Globus pallidus (tissue), 1 donor: Measurements from ENCODE around the gene ADGRG7.
"Not testable (repeated sequence)": the region's sequence is repeated elsewhere in the genome, so short reads cannot be mapped to it uniquely, and the experiment has no call there.

Source experiments
- DNase-seq: peaks from one replicate; pipeline ENCODE4 v3.0.0-alpha.2; 2015; ENCODE audit warnings: low spot score

The ADGRG7 gene

DNA sequence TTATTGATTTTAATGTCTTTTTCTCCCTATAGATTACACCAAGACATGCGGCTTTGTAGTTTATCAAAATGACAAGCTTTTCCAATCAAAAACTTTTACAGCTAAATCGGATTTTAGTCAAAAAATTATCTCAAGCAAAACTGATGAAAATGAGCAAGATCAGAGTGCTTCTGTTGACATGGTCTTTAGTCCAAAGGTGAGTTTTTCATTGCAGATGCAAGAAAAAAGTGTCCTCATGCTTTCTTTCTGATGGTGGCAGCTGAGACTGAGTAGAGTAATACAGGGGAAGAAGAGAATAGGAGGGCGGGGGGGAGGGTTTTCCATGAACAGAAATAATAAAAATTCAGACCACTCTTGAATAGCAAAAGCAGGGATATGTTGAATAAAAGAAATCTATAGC, 36.5 kb downstream of the ADGRG7 start:
- DNase-seq = no peak

GRCh38 chr3:100647171-100647570, 37.8 kb downstream of the ADGRG7 start:
- DNase-seq = no peak

DNA sequence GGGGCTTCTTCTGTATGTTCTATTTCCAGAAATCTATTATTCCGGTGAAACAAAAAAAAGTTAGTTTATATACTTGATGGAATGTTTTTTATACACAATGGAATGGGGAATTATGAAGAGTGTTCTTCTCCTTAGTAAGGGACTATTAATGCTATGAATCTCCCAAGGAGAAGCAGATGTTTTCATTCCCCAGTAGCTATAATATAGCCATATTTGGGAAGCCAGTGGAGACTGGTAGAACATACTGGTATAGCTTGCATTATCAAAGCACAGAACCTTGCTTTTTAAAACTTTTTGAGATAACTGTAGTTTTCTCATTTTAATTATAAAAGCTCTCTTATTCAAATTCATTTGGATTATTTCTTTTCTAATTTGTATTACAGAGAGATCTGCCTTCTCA, 38.3 kb downstream of the ADGRG7 start:
- DNase-seq = no peak

DNA sequence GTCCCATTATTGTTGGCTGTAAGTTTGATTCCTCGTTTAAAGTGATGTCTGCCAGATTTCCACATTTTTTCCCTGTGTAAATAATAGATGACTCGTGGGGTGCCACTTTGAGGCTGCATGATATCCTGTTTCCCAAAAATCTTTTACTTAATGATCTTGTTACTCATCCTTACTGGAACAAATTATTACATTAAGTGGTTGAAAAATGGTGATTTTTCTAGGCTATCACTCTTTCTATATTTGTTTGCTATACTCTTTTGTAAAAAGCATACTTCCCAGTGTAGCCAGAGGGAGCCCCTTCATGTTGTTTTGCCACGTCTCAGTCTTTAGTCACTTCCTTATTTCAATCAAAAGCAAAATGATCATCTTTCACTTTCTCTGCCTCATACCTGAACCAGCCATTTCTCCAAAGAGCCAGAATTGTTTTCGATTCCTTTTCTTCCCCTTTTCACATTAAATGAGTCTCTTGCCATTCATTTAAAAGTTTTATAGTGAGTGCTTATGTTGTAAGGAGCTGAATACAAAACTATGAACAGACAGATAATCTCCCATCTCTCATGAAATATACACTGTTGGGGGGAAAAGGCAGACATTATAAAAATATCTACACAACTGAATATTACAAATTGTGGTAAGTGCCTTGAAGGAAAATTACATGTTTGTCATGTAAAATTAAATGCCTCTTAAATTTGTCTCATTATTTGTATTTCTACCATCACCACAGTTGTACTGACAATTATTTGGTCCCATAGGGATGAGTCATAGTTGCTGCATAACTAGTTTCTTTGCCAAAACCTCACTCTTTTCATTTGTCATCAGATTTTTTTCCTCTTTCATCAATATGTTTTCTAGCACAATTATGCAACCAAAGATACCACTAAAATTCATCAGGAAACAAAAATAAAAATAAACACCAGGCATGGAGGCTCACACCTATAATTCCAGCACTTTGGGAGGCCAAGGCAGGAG, 41.5 kb downstream of the ADGRG7 start:
- peak; percentile 7 for DNase-seq

- DNase-seq = no peak
Measured at GRCh38 chr3:100653604-100654294, 44.3 kb downstream of the ADGRG7 start.

DNA sequence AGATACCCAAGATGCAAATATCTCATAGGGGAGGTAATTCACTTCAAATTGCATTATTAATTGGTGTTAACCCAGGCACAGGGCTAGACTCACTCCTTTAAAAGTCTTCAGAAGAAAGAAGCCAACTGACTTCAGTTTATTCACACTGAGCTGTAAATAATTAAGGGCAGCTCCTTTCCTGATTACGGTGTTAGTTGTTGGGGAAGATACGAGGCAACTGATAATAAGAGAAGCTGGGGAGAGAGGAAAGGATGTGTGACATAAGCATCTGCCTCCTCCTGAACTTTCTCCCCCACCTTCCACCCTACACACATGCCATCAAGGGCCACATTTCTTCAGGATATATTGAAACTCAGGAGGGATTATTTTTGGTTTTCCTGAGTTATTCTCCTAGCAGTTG, 47.5 kb downstream of the ADGRG7 start:
- DNase-seq = no peak

DNA sequence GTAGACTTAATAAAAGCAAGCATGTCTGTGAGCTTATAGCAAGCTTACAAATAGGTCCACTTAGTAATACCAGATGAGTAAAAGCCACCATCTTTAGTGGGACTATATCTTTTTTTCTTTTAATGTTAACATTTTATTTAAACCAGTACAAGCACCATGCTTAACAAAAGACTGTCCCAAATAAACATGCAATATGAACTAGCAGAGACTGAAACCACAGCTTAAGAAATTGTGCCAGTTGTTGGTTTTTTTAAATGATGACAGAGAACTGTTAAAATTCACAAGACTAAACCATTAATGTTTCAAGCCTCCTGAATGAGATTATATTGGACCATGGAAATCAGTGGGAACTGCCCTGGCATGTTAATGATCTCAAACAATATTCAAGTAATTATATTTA, 51.9 kb downstream of the ADGRG7 start:
- DNase-seq = not testable (repeated sequence)

DNA sequence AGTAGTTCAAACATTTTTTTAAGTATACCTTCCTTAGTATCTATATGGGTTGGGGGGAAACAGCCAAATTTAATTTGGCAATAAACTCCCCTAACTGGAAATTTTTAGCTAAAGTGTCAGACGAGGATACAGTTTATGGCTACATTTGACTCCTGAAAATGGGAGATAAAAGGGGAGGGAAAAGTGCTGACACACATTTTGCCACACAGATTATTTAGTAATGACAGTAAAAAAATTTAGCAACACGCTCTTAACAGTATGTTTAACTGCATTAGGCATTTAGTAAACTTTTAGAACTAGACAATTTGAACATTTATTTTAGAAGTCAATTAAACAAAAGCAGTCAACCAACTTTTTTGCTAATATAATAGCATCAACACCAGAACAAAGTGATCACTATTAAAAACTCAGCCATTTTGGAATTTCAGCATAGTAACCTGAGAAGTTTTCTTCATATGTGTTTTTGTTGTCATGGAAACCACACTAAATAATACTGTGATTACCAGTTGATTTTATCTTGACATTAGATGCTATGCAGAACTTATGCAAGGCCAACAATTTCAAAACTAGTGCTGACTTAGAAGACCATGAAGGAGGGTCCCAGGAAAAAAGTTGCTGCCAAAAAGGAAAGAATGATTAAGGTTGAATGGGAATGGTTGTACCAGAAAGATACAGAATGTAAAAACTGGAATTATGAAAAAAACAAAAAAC, 52.9 kb downstream of the ADGRG7 start:
- DNase-seq = no peak

- DNase-seq = no peak
Measured at GRCh38 chr3:100665230-100665629, 55.8 kb downstream of the ADGRG7 start.

- DNase-seq = not testable (repeated sequence)
Measured at GRCh38 chr3:100666699-100667098, 57.3 kb downstream of the ADGRG7 start.

DNA sequence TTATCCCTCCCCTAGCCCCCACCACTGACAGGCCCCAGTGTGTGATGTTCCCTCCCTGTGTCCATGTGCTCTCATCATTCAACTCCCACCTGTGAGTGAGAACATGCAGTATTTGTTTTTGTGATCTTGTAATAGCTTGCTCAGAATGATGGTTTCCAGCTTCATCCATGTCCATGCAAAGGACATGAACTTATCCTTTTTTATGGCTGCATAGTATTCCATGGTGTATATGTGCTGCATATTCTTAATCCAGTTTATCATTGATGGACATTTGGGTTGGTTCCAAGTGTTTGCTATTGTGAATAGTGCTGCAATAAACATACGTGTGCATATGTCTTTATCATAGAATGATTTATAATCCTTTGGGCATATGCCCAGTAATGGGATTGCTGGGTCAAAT, 57.9 kb downstream of the ADGRG7 start:
- DNase-seq = not testable (repeated sequence)

GRCh38 chr3:100670995-100671394, 61.6 kb downstream of the ADGRG7 start:
- DNase-seq = not testable (repeated sequence)

GRCh38 chr3:100681496-100681895, 72.1 kb downstream of the ADGRG7 start:
- DNase-seq = no peak

DNA sequence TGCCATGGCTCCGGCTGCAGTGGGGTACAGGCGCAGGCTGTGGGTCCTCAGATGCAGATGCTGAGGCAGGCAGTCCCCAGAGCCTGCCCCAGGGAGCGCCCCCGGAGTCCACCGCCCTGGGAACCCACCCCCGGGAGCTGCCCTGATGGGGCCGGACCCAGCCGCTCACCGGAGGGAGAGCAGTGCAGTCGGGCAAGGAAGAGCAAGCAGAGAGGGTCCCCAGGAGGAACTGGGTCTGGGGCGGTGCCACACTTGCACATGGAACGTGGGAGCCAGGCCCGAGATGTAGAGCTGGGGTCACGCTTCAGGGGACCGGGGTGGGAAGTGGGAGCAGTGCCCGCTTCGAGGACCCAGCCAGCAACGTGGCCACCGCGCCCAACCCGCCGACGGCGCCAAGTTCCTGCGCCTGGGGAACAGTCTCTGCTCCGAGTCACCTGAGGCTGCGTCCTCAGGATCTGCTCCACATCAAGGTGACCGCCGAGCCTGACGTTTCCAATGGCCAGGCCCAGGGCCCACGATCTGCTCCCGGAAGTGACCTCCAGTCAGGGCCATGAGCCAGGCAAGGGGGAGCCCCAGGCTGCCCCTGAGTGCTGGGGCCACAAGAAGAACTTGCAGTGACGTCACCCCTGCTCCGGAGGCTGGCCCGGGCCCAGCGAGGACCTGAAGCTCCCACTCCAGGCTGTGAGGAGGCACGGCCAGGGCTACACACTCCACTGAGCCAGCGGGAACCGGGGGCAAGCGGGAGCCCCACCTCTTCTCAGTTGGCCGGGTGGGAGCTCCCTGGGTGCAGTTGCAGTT, 72.9 kb downstream of the ADGRG7 start:
- DNase-seq = no peak

DNA sequence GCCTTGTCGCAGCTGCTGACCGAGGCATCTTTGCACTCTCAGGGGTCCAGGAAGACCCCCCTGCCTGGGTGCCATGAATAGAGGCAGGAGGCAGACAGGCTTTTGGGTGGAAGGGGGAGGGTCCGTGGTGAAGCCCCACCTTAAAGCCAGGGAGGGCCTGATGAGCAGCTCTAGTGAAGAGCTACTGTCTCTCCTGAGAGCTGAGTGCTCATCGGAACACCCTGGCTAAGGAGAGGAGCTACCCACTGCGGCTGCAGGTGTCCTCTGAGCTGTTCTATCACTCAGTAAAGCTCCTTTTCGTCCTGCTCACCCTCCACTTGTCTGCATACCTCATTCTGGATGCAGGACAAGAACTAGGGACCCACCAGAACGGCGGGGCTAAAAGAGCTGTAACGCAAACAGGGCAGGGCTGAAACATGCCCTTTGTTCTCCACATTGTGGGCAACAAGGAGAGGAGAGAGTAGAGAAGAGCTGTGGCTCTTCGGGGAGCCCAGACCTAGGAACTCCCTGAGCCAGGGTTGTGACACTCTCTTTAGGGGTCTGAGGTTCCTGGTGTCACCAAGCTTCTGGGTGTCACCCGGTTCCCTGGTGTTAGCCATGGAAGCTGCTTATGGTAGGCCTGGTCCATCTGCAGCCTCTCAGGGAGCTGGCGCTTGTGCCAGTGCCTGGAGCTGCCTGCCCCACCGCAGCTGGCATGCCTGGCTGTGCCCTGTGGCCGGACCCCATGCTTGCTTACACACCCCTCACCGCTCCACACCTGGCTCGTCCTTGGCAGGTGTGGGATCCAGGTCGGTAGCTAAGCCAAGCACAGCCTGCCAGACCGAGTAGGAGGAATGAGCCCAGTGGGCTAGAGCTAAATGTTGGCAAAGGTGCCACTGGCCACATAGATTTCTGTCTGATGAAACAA, 73.7 kb downstream of the ADGRG7 start:
- DNase-seq = no peak

DNA sequence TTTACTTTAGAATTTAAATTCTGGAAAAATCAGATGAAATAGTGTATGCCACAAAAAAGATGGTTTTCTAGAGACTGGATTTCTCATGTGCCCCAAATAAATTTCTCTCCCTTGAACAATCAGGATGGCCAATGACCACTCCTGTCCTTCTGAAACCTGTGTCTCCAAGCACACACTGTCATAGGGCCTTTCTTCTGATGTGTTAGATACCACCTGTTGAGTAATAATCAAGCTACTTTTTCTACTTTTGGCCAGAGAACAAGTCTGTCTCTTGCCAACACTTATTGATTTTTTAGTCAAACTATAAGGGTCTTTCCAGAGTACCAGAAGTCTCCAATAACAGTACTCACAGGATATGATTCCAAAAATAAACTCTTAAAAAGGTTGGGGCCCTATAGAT, 83.8 kb downstream of the ADGRG7 start:
- DNase-seq = no peak

DNA sequence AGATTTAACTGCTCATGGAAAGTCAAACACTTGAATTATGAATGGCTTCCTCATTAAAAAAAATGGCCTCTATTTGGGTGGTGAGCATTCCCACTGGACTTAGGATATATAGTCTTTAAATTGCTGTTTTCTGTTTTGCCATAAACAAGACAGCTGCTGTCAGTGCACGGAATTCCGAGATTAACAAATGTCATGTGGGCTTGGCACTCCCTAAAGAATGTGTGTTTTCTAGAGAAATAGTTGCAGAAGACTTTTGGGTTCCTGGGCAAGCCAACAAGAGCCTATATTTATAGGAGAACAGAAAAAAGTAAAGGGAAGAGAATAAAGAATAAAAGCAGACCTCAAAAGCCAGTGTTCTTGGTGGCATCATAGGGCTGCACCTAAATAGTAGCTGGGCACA, 86.3 kb downstream of the ADGRG7 start:
- DNase-seq = no peak

DNA sequence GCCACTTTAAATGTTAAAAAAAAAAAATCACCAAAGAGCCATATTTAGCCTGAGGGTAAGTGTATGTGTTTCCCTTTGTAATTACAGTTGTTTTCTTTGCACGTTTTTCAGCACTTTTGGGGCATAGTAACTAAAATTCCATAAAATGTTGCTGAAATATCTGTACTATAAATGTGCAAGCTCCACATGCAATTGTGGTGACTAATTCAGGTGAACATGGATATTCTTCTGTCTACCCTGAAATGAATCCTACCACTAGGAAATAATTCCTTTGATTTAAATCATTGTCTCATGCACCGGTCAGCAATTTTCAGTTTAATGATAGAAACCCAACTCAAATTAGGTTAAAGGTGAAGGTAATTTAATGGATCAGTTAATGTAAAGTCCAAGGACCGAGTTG, 86.8 kb downstream of the ADGRG7 start:
- DNase-seq = no peak

- no peak for DNase-seq
Measured at GRCh38 chr3:100697172-100697571, 87.8 kb downstream of the ADGRG7 start.

- no peak for DNase-seq
Measured at GRCh38 chr3:100697723-100698285, 88.4 kb downstream of the ADGRG7 start.
